Measurements from ENCODE around the gene SERPINB5. TPM values are rescaled to one million over a fixed set of nuclear protein-coding genes. Genes with fewer than 3 reads are reported as not detected.

Gene SERPINB5
- total RNA-seq, 1 donor from 2014 or later, result not detected

DNA sequence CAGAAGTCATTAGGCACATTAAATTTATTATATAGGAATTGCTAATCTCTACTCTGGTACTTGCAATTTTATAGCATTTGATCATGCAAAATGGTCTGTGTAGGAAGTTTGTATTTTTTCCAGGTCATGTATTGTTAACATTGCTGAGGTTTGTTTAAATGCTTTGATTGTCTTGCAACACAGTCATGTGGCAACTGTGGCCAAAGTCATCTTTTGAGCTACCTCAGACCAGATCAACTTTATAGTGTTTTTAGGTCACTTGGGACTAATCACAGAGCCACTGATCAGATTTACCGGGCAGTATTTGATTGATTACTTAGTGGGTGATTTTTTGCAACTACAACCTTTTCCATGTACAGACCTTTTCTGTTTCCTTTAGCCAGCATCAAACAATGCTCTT, 3.7 kb downstream of the SERPINB5 start:
- no peak for DNase-seq
- Histone ChIP-seq H3K36me3 (no peaks in the 10 kb centered on the region), H3K4me3 (no peak overlapping the region), H3K4me1 (no peaks in the 10 kb centered on the region), H3K27ac (no peak overlapping the region), H3K27me3 (ENCODE audit: low read depth) (no peaks in the 10 kb centered on the region), H3K9me3 (no peaks in the 10 kb centered on the region)
- intact Hi-C loops (cut with DNase I), result no loop called here
- ATAC-seq, result no peak
- TF ChIP-seq, protein P1, sequence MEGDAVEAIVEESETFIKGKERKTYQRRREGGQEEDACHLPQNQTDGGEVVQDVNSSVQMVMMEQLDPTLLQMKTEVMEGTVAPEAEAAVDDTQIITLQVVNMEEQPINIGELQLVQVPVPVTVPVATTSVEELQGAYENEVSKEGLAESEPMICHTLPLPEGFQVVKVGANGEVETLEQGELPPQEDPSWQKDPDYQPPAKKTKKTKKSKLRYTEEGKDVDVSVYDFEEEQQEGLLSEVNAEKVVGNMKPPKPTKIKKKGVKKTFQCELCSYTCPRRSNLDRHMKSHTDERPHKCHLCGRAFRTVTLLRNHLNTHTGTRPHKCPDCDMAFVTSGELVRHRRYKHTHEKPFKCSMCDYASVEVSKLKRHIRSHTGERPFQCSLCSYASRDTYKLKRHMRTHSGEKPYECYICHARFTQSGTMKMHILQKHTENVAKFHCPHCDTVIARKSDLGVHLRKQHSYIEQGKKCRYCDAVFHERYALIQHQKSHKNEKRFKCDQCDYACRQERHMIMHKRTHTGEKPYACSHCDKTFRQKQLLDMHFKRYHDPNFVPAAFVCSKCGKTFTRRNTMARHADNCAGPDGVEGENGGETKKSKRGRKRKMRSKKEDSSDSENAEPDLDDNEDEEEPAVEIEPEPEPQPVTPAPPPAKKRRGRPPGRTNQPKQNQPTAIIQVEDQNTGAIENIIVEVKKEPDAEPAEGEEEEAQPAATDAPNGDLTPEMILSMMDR (IDR thresholded peaks at IDR 0.05), result no peak

DNA sequence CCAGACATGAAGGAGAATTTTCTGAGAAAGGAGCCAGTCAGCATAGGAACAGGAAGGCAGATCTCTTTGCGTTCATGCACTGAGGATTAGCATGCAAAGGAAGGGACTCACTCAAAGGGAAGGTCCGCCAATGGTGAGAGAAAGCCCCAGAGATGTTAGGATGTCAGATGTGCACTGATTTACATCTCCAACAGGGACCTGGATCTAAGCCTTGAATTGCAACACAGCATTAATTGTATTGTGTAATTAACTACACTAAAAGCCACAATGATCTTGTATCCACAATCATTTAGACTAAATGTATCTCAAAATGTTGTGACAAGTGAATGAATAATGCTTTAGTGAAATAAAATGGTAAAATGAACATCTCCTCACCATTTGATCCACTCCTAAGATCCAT, 4.2 kb downstream of the SERPINB5 start:
- no peaks in the 10 kb centered on the region for H3K27me3 ChIP-seq (ENCODE audit: low read depth)
- H3K36me3 ChIP-seq, result no peaks in the 10 kb centered on the region
- H3K9me3 ChIP-seq, result no peaks in the 10 kb centered on the region
- intact Hi-C loops (cut with DNase I), result no loop called here
- no peaks in the 10 kb centered on the region for H3K4me1 ChIP-seq
- no peak overlapping the region for H3K4me3 ChIP-seq
- ATAC-seq (no peak), DNase-seq (no peak)
- H3K27ac ChIP-seq, result no peak overlapping the region
- TF ChIP-seq, protein P1 (IDR thresholded peaks at IDR 0.05), result no peak

DNA sequence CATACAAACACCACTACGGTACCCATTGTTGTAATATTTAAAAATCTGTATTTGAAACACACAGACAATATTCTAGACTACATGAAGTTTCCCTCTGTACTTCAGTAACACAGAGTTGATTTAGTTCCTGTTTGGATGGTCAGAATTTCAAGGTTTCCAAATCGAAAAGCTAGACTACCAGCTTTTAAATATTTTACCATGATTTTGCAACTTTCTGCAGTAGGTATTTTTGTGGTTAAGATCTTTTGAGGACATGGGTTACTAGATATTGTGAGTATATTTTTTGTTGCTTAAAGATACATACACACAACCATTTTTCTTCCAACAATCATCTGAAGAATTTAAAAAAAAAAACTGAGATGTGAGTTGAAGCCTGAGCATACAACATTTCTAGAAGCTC, 10.9 kb downstream of the SERPINB5 start:
- DNase-seq, result no peak
- H3K4me1 ChIP-seq, result no peaks in the 10 kb centered on the region
- intact Hi-C loops (cut with DNase I), result no loop called here
- no peak overlapping the region for H3K27ac ChIP-seq
- TF ChIP-seq, protein P1 (IDR thresholded peaks at IDR 0.05), result no peak
- no peaks in the 10 kb centered on the region for H3K36me3 ChIP-seq
- no peak overlapping the region for H3K4me3 ChIP-seq
- no peaks in the 10 kb centered on the region for H3K27me3 ChIP-seq (ENCODE audit: low read depth)
- no peaks in the 10 kb centered on the region for H3K9me3 ChIP-seq
- ATAC-seq, result no peak

DNA sequence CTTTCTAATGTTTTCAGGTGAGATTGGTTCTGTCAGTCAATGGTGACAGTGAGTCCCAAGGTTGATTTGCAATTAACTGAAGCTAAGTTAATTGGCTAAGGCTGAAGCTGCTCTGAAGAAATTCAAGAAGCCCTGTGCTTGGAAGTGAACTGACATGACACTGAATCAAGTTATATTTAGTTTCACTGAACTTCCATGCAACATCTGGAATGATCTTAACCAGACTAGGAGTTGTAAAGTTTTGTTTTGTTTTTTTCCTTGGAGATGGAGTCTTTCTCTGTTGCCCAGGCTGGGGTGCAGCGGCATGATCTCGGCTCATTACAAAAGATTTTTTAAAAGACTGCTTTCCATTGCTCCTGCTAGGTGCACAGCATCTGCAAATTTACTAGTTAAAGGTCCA, 11.4 kb downstream of the SERPINB5 start:
- no peaks in the 10 kb centered on the region for H3K36me3 ChIP-seq
- TF ChIP-seq, protein P1 (IDR thresholded peaks at IDR 0.05), result no peak
- ATAC-seq, result no peak
- H3K4me3 ChIP-seq, result no peak overlapping the region
- H3K9me3 ChIP-seq, result no peaks in the 10 kb centered on the region
- DNase-seq, result no peak
- H3K4me1 ChIP-seq, result no peaks in the 10 kb centered on the region
- H3K27ac ChIP-seq, result no peak overlapping the region
- H3K27me3 ChIP-seq (ENCODE audit: low read depth), result no peaks in the 10 kb centered on the region
- intact Hi-C loops (cut with DNase I), result no loop called here

DNA sequence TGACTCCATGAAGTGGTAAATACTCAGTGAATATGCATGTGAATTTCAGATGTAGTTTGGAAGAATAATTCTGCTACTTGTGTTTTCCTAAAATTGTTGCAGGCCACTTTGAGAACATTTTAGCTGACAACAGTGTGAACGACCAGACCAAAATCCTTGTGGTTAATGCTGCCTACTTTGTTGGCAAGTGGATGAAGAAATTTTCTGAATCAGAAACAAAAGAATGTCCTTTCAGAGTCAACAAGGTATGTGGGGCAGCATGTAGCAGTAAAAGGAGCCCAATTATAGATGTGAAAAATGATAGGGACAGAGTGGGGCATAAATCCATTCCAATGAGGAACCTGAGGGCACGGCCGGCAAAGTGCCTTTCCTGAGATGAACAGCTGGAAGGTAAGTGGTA, 16.1 kb downstream of the SERPINB5 start:
- no peak overlapping the region for H3K4me3 ChIP-seq
- no peak for DNase-seq

More for the DNA sequence above, 16.1 kb downstream of the SERPINB5 start:
- intact Hi-C loops (cut with DNase I), result no loop called here
- Histone ChIP-seq H3K36me3 (no peaks in the 10 kb centered on the region), H3K27me3 (ENCODE audit: low read depth) (no peaks in the 10 kb centered on the region), H3K9me3 (no peaks in the 10 kb centered on the region), H3K4me1 (no peaks in the 10 kb centered on the region), H3K27ac (no peak overlapping the region)
- ATAC-seq, result no peak
- TF ChIP-seq, protein P1 (IDR thresholded peaks at IDR 0.05), result no peak
